B cell (primary cell): ENCODE results near the gene AP4M1. TPM values are rescaled to one million over a fixed set of nuclear protein-coding genes. Genes with fewer than 3 reads are reported as not detected.

Experiments
- ATAC-seq: fragments of 200-7000 bp; cut with Tn5 transposase; one replicate; pipeline ENCODE4 v1.10.0; 2021; ENCODE audit warnings: low read depth, mild to moderate bottlenecking, moderate number of reproducible peaks, moderate library complexity
- CTCF ChIA-PET: fragments of 350-600 bp; sonication (Branson Sonifier 250); formaldehyde crosslinking; loops from one replicate; lab custom pipeline; 2021; ENCODE audit warnings: antibody characterized with exemption, inconsistent platforms; lab: Charles Lee
- POLR2A ChIA-PET: fragments of 350-600 bp; sonication (Branson Sonifier 250); formaldehyde crosslinking; loops from one replicate; lab custom pipeline; 2021; ENCODE audit warnings: antibody characterized with exemption; lab: Charles Lee
- DNase-seq: peaks from one replicate; pipeline ENCODE4 v3.0.0; 2013
- H2AFZ ChIP-seq: 2 replicates; pipeline ENCODE4 v1.6.1; 2012; ENCODE audit warnings: mild to moderate bottlenecking, low read depth, low read length; ENCODE audit not compliant: insufficient read depth, poor library complexity, severe bottlenecking
- H3K27ac ChIP-seq, 2 donors: 1 replicate in 1 of 2; 2 replicates in 1 of 2; pipeline ENCODE4 v1.5.1; 2012 to 2013; ENCODE audit warnings: low read length in 2 of 2, mild to moderate bottlenecking in 2 of 2, moderate library complexity in 1 of 2
- H3K27me3 ChIP-seq, 4 experiments: fragments of 200-600 bp in 1 of 4; sonication (generic) in 1 of 4; replicated peaks in 1 of 4; 1 replicate in 2 of 4; 2 replicates in 2 of 4; pipeline versions ENCODE4 v1.6.1 to v1.7.0; 2013 to 2016; ENCODE audit warnings: low read length in 3 of 4, mild to moderate bottlenecking in 2 of 4, mixed read lengths in 1 of 4, moderate library complexity in 1 of 4; ENCODE audit not compliant: insufficient read depth in 4 of 4, control insufficient read depth in 3 of 4; ENCODE audit errors: control extremely low read depth in 1 of 4
- H3K36me3 ChIP-seq, 2 experiments: replicated peaks in 1 of 2; 1 replicate in 1 of 2; 2 replicates in 1 of 2; pipeline versions ENCODE4 v1.6.1 to v1.7.1; 2013; ENCODE audit warnings: low read length in 1 of 2; ENCODE audit not compliant: insufficient read depth in 2 of 2, control insufficient read depth in 1 of 2; ENCODE audit errors: control extremely low read depth in 1 of 2, extremely low read depth in 1 of 2
- H3K4me1 ChIP-seq, 2 donors: fragments of 200-600 bp in 1 of 2; sonication (generic) in 1 of 2; 1 replicate in 1 of 2; 2 replicates in 1 of 2; pipeline versions ENCODE4 v1.5.1 to v1.6.1; 2013 to 2017; ENCODE audit warnings: low read length in 2 of 2; ENCODE audit not compliant: control insufficient read depth in 2 of 2, insufficient read depth in 2 of 2
- H3K4me2 ChIP-seq: replicated peaks from 2 replicates; pipeline ENCODE3; 2012; ENCODE audit warnings: mild to moderate bottlenecking, low read depth, low read length; ENCODE audit not compliant: poor library complexity, severe bottlenecking
- H3K4me3 ChIP-seq, 5 experiments: fragments of 200-600 bp in 1 of 5; sonication (generic) in 1 of 5; 1 replicate in 3 of 5; 2 replicates in 2 of 5; pipeline versions ENCODE4 v1.5.1 to v1.7.0; 2011 to 2016; ENCODE audit warnings: low read length in 4 of 5, mild to moderate bottlenecking in 4 of 5, low read depth in 2 of 5, control low read depth in 1 of 5, moderate library complexity in 1 of 5; ENCODE audit not compliant: insufficient read depth in 1 of 5; ENCODE audit errors: control extremely low read depth in 1 of 5, extremely low read depth in 1 of 5
- H3K79me2 ChIP-seq: fragments of 200-600 bp; sonication (generic); one replicate; pipeline ENCODE4 v1.6.0; 2016; ENCODE audit warnings: low read length; ENCODE audit not compliant: control insufficient read depth, insufficient read depth
- H3K9ac ChIP-seq: fragments of 200-600 bp; sonication (generic); 2 replicates; pipeline ENCODE4 v1.6.1; 2017; ENCODE audit warnings: mild to moderate bottlenecking, low read length, moderate library complexity
- H3K9me3 ChIP-seq, 3 donors: one replicate each; pipeline versions ENCODE4 v1.6.1 to v1.7.1; 2013; ENCODE audit warnings: low read length in 2 of 3; ENCODE audit not compliant: control insufficient read depth in 2 of 3, insufficient read depth in 1 of 3; ENCODE audit errors: control extremely low read depth in 1 of 3
- H4K20me1 ChIP-seq: 2 replicates; pipeline ENCODE4 v1.6.0; 2012; ENCODE audit warnings: mild to moderate bottlenecking, low read length; ENCODE audit not compliant: insufficient read depth, control insufficient read depth, poor library complexity, severe bottlenecking
- H3K27ac Mint-ChIP-seq: one replicate; pipeline ENCODE4 v1.8.0; 2021; ENCODE audit warnings: mixed read lengths
- H3K27me3 Mint-ChIP-seq: one replicate; pipeline ENCODE4 v1.8.0; 2021; ENCODE audit warnings: mixed read lengths
- H3K4me1 Mint-ChIP-seq: one replicate; pipeline ENCODE4 v1.8.0; 2021; ENCODE audit warnings: mixed read lengths
- H3K4me3 Mint-ChIP-seq: one replicate; pipeline ENCODE4 v1.8.0; 2021; ENCODE audit warnings: mixed read lengths
- H3K9me3 Mint-ChIP-seq: one replicate; pipeline ENCODE4 v1.8.0; 2022; ENCODE audit warnings: mixed read lengths; ENCODE audit not compliant: insufficient read depth
- CTCF ChIP-seq: fragments of 200-600 bp; IDR thresholded peaks from one replicate; pipeline ENCODE4 v1.8.0; 2022; ENCODE audit warnings: antibody characterized with exemption, mild to moderate bottlenecking
- EZH2 ChIP-seq: IDR thresholded peaks from 2 replicates; pipeline ENCODE4 v1.6.1; 2012; ENCODE audit warnings: borderline replicate concordance, low read depth, mild to moderate bottlenecking, moderate library complexity, low read length; ENCODE audit not compliant: insufficient read depth, poor library complexity, severe bottlenecking
- WGBS: methylation state at CpG from one replicate; pipeline ENCODE4 v1.1.5; 2013; ENCODE audit warnings: missing lambda C conversion rate; ENCODE audit not compliant: insufficient coverage; 5-methylcytosine and 5-hydroxymethylcytosine counted together
- intact Hi-C: fragments of 100-400 bp; cut with micrococcal nuclease; formaldehyde crosslinking; loops from one replicate; pipeline ENCODE4 v1.10.0; 2022
- polyA plus RNA-seq: library from polyadenylated mRNA; depleted of rRNA; stranded (reverse); fragments of >200 nt; gene quantifications from 2 replicates; pipeline ENCODE4 v1.2.3, GENCODE V29; 2012
- total RNA-seq, 2 donors: library from RNA; stranded (reverse); fragments of 120-200 nt in 1 of 2; gene quantifications; 1 replicate in 1 of 2; 2 replicates in 1 of 2; pipeline versions ENCODE4 v1.2.3 to v1.2.4, GENCODE V29; 2013 to 2022

AP4M1 gene
- total and polyA plus RNA-seq, 2 donors (not counting 1 experiment from before 2014, with no cell fraction given), result 9.0 to 17.6 TPM

GRCh38 chr7:100152404-100152803, 51.0 kb downstream of the AP4M1 start:
- peak; percentile 69 for DNase-seq
- H3K27ac Mint-ChIP-seq, result peak overlapping the region; percentile 69
- H3K4me1 Mint-ChIP-seq, result peaks cover 60% of the 10 kb centered on the region
- Histone ChIP-seq H3K4me1 (peaks cover 40 to 56% of the 10 kb centered on the region in 2 donors), H3K27ac (peak overlapping the region; percentile 19 to 65), H3K27me3 (no peaks in the 10 kb centered on the region), H2AFZ (no peak overlapping the region), H3K9ac (no peak overlapping the region), H3K4me2 (peak overlapping the region; percentile 65), H4K20me1 (peaks cover 21% of the 10 kb centered on the region), H3K79me2 (peaks cover 57% of the 10 kb centered on the region), H3K36me3 (peaks cover 0 to 52% of the 10 kb centered on the region in 2 experiments), H3K9me3 (no peaks in the 10 kb centered on the region), H3K4me3 (peak overlapping the region in 1 of 5 experiments; percentile 27)
- H3K4me3 Mint-ChIP-seq, result peak overlapping the region; percentile 8
- CTCF ChIA-PET, result interaction anchor here (0.7 kb wide), 1 partner anchor 142 kb away, joined by 4 read pairs; no protein-coding TSS in a partner anchor
- intact Hi-C loops, result no loop called here
- POLR2A ChIA-PET, result interaction anchor here (0.7 to 1.0 kb wide), 2 partner anchors 25 to 276 kb away, joined by 3 read pairs; partner anchors contain the start of genes STAG3 and ZCWPW1
- H3K9me3 Mint-ChIP-seq, result no peaks in the 10 kb centered on the region
- TF ChIP-seq EZH2 (no peak), CTCF (no peak)
- no peak for ATAC-seq
- no peaks in the 10 kb centered on the region for H3K27me3 Mint-ChIP-seq

GRCh38 chr7:100152937-100153666, 51.7 kb downstream of the AP4M1 start:
- WGBS, result 99% methylated on average over 14 of the region's 18 CpGs
- Histone ChIP-seq H2AFZ (no peak overlapping the region), H3K4me1 (peaks cover 42 to 59% of the 10 kb centered on the region in 2 donors), H3K27me3 (no peaks in the 10 kb centered on the region), H3K27ac (peak overlapping the region; percentile 19 to 65), H4K20me1 (peaks cover 28% of the 10 kb centered on the region), H3K4me2 (peak overlapping the region; percentile 65), H3K9me3 (no peaks in the 10 kb centered on the region), H3K4me3 (no peak overlapping the region), H3K9ac (no peak overlapping the region), H3K79me2 (peaks cover 58% of the 10 kb centered on the region), H3K36me3 (peaks cover 0 to 54% of the 10 kb centered on the region in 2 experiments)
- ATAC-seq (no peak), DNase-seq (no peak)
- ChIA-PET CTCF (interaction anchor here (0.7 to 0.8 kb wide), 2 partner anchors 64 to 143 kb away, joined by 3 to 4 read pairs; no protein-coding TSS in a partner anchor), POLR2A (interaction anchor here (0.7 kb wide), 1 partner anchor 24 kb away, joined by 3 read pairs; the partner anchor contains the start of gene STAG3)
- Mint-ChIP-seq H3K27ac (no peak overlapping the region), H3K9me3 (no peaks in the 10 kb centered on the region), H3K4me1 (peaks cover 64% of the 10 kb centered on the region), H3K27me3 (no peaks in the 10 kb centered on the region), H3K4me3 (no peak overlapping the region)
- TF ChIP-seq CTCF (no peak), EZH2 (no peak)
- intact Hi-C loops, result no loop called here
